Measurements from ENCODE around the gene LYPD1.

Gene LYPD1

GRCh38 chr2:132668189-132668823 lies 1.7 kb downstream of the LYPD1 start:
- DNase-seq (ENCODE audit: low spot score): no peak

GRCh38 chr2:132667706-132668105 lies 2.3 kb downstream of the LYPD1 start:
- DNase-seq (ENCODE audit: low spot score): no peak

- no peak for DNase-seq (ENCODE audit: low spot score)
Observed at GRCh38 chr2:132665401-132666140, 4.4 kb downstream of the LYPD1 start.

- no peak for DNase-seq (ENCODE audit: low spot score)
Observed at GRCh38 chr2:132664096-132664495, 5.9 kb downstream of the LYPD1 start.

GRCh38 chr2:132662732-132663131 lies 7.3 kb downstream of the LYPD1 start:
- DNase-seq (ENCODE audit: low spot score): no peak

- DNase-seq (ENCODE audit: low spot score): no peak
Observed at GRCh38 chr2:132659331-132659730, 10.7 kb downstream of the LYPD1 start.

- DNase-seq (ENCODE audit: low spot score): no peak
Observed at GRCh38 chr2:132656266-132656975, 13.6 kb downstream of the LYPD1 start.

GRCh38 chr2:132654968-132655367 lies 15.0 kb downstream of the LYPD1 start:
- DNase-seq (ENCODE audit: low spot score): no peak

GRCh38 chr2:132654335-132654734 lies 15.7 kb downstream of the LYPD1 start:
- no peak for DNase-seq (ENCODE audit: low spot score)

GRCh38 chr2:132652474-132652873 lies 17.5 kb downstream of the LYPD1 start:
- no peak for DNase-seq (ENCODE audit: low spot score)

- DNase-seq (ENCODE audit: low spot score): no peak
Observed at GRCh38 chr2:132651115-132652045, 18.6 kb downstream of the LYPD1 start.

GRCh38 chr2:132646540-132647108 lies 23.4 kb downstream of the LYPD1 start:
- no peak for DNase-seq (ENCODE audit: low spot score)

GRCh38 chr2:132645722-132646539 lies 24.1 kb downstream of the LYPD1 start:
- DNase-seq (ENCODE audit: low spot score): no peak

- no peak for DNase-seq (ENCODE audit: low spot score)
Observed at GRCh38 chr2:132645176-132645575, 24.8 kb downstream of the LYPD1 start.

GRCh38 chr2:132642415-132642814 lies 27.6 kb downstream of the LYPD1 start:
- no peak for DNase-seq (ENCODE audit: low spot score)

- DNase-seq (ENCODE audit: low spot score): no peak
Observed at GRCh38 chr2:132641819-132642218, 28.2 kb downstream of the LYPD1 start.

- DNase-seq (ENCODE audit: low spot score): no peak
Observed at GRCh38 chr2:132640116-132640515, 29.9 kb downstream of the LYPD1 start.

- no peak for DNase-seq (ENCODE audit: low spot score)
Observed at GRCh38 chr2:132638313-132639040, 31.5 kb downstream of the LYPD1 start.

- DNase-seq (ENCODE audit: low spot score): no peak
Observed at GRCh38 chr2:132636346-132636745, 33.7 kb downstream of the LYPD1 start.

- no peak for DNase-seq (ENCODE audit: low spot score)
Observed at GRCh38 chr2:132633635-132634034, 36.4 kb downstream of the LYPD1 start.

Measured in activated CD4-positive, alpha-beta T cell treated with anti-CD3 and anti-CD28 coated beads, Interleukin-2, Interleukin-4, amounts not matched to agents 100 ng/mL and 50 ng/mL, durations not matched to agents 16 hours and 8 hours (primary cell).